Heart left ventricle (tissue), 13 donors: ENCODE results near the gene NEU1.

Experiments used
- CTCF ChIP-seq, 12 donors: fragments of 200-600 bp; sonication (generic) in 4 of 12; IDR thresholded peaks; one replicate each; pipeline versions ENCODE4 v1.5.0 to v1.8.0; 2018 to 2022; ENCODE audit warnings: antibody characterized with exemption in 12 of 12, mild to moderate bottlenecking in 5 of 12
- POLR2A ChIP-seq, 2 donors: fragments of 450-650 bp; IDR thresholded peaks; one replicate each; pipeline ENCODE4 v1.6.1; 2017; ENCODE audit warnings: antibody characterized with exemption in 2 of 2, mild to moderate bottlenecking in 2 of 2, moderate library complexity in 2 of 2
- donor health status: ischemic (EF 13 %, LVEDD 7.1; RV severe dilation, severe dysfunction).
- donor health status: DM: no; HTN: yes; CAD: no.
- donor health status: DM: no; HTN: no; CAD: no.
- donor health status: ischemic (EF 25% LVEDD 6.9; RV normal size, moderate dysfunction).
- donor health status: ischemic (EF 25% LVEDD 5.7; RV mildly dilated, moderate dysfunction).
- donor health status: ischemic (EF 35%, LVEDD 5.7; RV mildly dilated, moderate dysfunction).
- donor health status: nonischemic (EF 11% LVEDD 7.7; RV severe dilation, severe dysfunction).
- donor health status: DM: yes; HTN: yes; CAD: no.
- donor health status: PGD.
- donor health status: ischemic (EF 29% LVEDD 5.4; RV normal size, mild dysfunction).
- donor health status: nonischemic (EF 23%, LVEDD 6.1; RV moderate dilation, normal function).

GRCh38 chr6:31892821-31893220 lies 30.2 kb upstream of the NEU1 start:
- TF ChIP-seq POLR2A (IDR thresholded peaks at IDR 0.05) = no peak
- no peak for TF ChIP-seq CTCF (IDR thresholded peaks at IDR 0.05)
